ENCODE data around the gene ZNF629.

DNA sequence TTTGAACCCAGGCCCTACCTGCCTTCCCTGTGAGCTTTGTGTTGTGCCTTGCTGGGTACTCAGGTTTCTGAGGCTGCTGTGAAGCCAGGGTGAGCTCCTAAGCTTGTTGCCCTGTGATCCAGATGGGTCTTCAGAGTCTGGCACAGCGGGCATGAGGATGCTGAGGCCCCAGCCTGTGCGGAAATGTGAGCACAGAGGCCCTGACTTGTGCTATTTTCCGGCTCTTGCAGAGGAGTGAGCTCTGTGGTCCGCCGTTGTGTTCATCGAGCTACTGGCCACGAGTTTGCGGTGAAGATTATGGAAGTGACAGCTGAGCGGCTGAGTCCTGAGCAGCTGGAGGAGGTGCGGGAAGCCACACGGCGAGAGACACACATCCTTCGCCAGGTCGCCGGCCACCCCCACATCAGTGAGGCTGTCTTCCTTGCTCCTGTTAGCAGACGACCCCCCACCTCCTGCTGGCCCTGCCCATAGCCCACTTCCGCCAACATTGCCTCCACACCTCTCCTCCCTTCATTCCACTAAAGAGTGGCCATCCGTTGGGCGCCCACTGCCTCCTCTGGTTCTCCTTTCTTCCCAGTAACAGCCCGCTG is 36.0 kb downstream of the ZNF629 start:
- TF ChIP-seq, protein P1, sequence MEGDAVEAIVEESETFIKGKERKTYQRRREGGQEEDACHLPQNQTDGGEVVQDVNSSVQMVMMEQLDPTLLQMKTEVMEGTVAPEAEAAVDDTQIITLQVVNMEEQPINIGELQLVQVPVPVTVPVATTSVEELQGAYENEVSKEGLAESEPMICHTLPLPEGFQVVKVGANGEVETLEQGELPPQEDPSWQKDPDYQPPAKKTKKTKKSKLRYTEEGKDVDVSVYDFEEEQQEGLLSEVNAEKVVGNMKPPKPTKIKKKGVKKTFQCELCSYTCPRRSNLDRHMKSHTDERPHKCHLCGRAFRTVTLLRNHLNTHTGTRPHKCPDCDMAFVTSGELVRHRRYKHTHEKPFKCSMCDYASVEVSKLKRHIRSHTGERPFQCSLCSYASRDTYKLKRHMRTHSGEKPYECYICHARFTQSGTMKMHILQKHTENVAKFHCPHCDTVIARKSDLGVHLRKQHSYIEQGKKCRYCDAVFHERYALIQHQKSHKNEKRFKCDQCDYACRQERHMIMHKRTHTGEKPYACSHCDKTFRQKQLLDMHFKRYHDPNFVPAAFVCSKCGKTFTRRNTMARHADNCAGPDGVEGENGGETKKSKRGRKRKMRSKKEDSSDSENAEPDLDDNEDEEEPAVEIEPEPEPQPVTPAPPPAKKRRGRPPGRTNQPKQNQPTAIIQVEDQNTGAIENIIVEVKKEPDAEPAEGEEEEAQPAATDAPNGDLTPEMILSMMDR (IDR thresholded peaks at IDR 0.05; ENCODE audit: poor library complexity): no peak
- TF ChIP-seq EZH2 (IDR thresholded peaks at IDR 0.05; ENCODE audit: borderline replicate concordance): no peak
